Astrocyte (in vitro differentiated cells and primary cell): ENCODE data around the gene AAMDC.

Experiments used
- CTCF ChIP-seq: IDR thresholded peaks from 2 replicates; pipeline ENCODE4 v1.5.1; 2011; ENCODE audit warnings: low read depth, mild to moderate bottlenecking, inconsistent platforms, low read length, moderate library complexity; ENCODE audit not compliant: insufficient read depth
- EZH2 ChIP-seq: IDR thresholded peaks from 2 replicates; pipeline ENCODE4 v1.6.1; 2012; ENCODE audit warnings: mild to moderate bottlenecking, low read length, inconsistent platforms; ENCODE audit not compliant: insufficient read depth

GRCh38 chr11:77789061-77789730, 31.7 kb upstream of the AAMDC start:
- no peak for TF ChIP-seq CTCF
- no peak for TF ChIP-seq EZH2
